PFSK-1 (cell line): ENCODE results near the gene CNNM4.

Experiments
- POLR2AphosphoS5 ChIP-seq: IDR thresholded peaks from 2 replicates; pipeline ENCODE4 v1.6.1; 2012; ENCODE audit warnings: low read depth, mild to moderate bottlenecking, control low read depth, low read length, moderate library complexity
- TAF1 ChIP-seq: IDR thresholded peaks from 2 replicates; pipeline ENCODE4 v1.6.1; 2012; ENCODE audit warnings: low read length, control low read depth, borderline replicate concordance; ENCODE audit not compliant: insufficient read depth
- TF ChIP-seq, protein P1 (sequence below), 2 experiments: IDR thresholded peaks; 2 replicates each; pipeline versions ENCODE4 v1.6.1 to v1.8.0; 2011 to 2012; ENCODE audit warnings: low read depth in 2 of 2, low read length in 2 of 2, control low read depth in 1 of 2, inconsistent platforms in 1 of 2, mild to moderate bottlenecking in 1 of 2, moderate library complexity in 1 of 2; ENCODE audit not compliant: insufficient read depth in 1 of 2

DNA sequence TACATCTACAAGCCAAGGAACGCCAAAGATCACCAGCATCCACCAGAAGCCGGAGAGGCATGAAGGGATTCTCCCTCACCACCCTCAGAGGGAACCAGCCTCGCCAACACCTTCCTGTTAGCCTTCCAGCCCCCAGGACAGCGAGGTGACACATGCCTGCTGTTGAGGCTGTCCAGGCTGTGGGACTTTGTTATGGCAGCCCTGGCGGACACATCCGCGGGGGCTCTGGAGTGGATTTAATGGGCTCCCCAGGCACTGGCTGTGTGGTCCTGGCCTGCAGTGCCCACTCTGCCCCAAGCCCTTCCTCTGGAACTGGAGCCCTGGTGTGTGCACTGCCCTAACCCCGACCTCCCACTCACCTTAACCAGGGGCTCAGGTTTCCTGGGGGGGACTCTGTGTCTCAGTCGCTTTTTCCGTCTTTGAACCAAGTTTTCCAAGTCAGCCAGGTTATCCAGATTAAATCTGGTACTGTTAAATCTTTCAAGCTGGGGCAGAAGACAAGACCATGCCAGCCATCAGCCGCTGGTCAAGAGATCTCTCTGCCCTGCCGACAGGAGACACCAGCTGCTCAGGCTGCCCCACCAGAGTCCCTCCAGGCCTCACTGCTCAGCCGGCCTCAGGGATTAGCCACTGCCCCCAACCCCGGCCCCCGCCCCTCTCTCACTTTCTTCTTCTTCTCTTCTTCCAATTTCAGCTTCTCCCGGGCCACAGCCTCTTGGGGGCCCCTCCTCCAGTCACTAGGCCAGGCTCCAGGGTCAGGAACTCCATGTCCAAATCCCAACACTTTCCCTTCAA lies 81.2 kb downstream of the CNNM4 start:
- TF ChIP-seq TAF1 (no peak), POLR2AphosphoS5 (no peak)
- TF ChIP-seq, protein P1, sequence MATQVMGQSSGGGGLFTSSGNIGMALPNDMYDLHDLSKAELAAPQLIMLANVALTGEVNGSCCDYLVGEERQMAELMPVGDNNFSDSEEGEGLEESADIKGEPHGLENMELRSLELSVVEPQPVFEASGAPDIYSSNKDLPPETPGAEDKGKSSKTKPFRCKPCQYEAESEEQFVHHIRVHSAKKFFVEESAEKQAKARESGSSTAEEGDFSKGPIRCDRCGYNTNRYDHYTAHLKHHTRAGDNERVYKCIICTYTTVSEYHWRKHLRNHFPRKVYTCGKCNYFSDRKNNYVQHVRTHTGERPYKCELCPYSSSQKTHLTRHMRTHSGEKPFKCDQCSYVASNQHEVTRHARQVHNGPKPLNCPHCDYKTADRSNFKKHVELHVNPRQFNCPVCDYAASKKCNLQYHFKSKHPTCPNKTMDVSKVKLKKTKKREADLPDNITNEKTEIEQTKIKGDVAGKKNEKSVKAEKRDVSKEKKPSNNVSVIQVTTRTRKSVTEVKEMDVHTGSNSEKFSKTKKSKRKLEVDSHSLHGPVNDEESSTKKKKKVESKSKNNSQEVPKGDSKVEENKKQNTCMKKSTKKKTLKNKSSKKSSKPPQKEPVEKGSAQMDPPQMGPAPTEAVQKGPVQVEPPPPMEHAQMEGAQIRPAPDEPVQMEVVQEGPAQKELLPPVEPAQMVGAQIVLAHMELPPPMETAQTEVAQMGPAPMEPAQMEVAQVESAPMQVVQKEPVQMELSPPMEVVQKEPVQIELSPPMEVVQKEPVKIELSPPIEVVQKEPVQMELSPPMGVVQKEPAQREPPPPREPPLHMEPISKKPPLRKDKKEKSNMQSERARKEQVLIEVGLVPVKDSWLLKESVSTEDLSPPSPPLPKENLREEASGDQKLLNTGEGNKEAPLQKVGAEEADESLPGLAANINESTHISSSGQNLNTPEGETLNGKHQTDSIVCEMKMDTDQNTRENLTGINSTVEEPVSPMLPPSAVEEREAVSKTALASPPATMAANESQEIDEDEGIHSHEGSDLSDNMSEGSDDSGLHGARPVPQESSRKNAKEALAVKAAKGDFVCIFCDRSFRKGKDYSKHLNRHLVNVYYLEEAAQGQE (IDR thresholded peaks at IDR 0.05; ENCODE audit: insufficient read depth in 1 of 2, low read depth in 2 of 2, low read length in 2 of 2) = no peak
